Urinary bladder (tissue), 4 donors: Measurements from ENCODE around the gene SPIRE2. TPM values are rescaled to one million over a fixed set of nuclear protein-coding genes. Genes with fewer than 3 reads are reported as not detected.

Source experiments
- DNase-seq: peaks from one replicate; pipeline ENCODE4 v3.0.0-alpha.2; 2015; ENCODE audit errors: extremely low spot score
- H3K27ac ChIP-seq: one replicate; pipeline ENCODE4 v1.5.1; 2013; ENCODE audit warnings: low read depth, mild to moderate bottlenecking, moderate library complexity
- H3K36me3 ChIP-seq: one replicate; pipeline ENCODE4 v1.6.1; 2013; ENCODE audit warnings: mild to moderate bottlenecking, moderate library complexity; ENCODE audit not compliant: insufficient read depth
- H3K4me1 ChIP-seq: one replicate; pipeline ENCODE4 v1.6.1; 2013; ENCODE audit warnings: mild to moderate bottlenecking, moderate library complexity; ENCODE audit not compliant: insufficient read depth
- H3K4me3 ChIP-seq: one replicate; pipeline ENCODE4 v1.5.1; 2013; ENCODE audit warnings: low read depth, low read length
- WGBS: extraction: QIAGEN DNeasy Blood & Tissue Kit; methylation state at CpG from one replicate; pipeline ENCODE4 v1.1.7; 2013; 5-methylcytosine and 5-hydroxymethylcytosine counted together
- polyA plus RNA-seq: library from polyadenylated mRNA; stranded (reverse); fragments of 200-250 nt; gene quantifications from one replicate; pipeline ENCODE4 v1.2.3, GENCODE V29; 2013
- total RNA-seq: library from RNA; depleted of rRNA; stranded (reverse); fragments of >200 nt; gene quantifications from one replicate; pipeline ENCODE4 v1.2.3, GENCODE V29; 2014
- donor health status: healthy with polysubstance abuse.
- donor health status: healthy.

Gene SPIRE2
- total and polyA plus RNA-seq, 2 donors = 5.4 to 6.4 TPM

DNA sequence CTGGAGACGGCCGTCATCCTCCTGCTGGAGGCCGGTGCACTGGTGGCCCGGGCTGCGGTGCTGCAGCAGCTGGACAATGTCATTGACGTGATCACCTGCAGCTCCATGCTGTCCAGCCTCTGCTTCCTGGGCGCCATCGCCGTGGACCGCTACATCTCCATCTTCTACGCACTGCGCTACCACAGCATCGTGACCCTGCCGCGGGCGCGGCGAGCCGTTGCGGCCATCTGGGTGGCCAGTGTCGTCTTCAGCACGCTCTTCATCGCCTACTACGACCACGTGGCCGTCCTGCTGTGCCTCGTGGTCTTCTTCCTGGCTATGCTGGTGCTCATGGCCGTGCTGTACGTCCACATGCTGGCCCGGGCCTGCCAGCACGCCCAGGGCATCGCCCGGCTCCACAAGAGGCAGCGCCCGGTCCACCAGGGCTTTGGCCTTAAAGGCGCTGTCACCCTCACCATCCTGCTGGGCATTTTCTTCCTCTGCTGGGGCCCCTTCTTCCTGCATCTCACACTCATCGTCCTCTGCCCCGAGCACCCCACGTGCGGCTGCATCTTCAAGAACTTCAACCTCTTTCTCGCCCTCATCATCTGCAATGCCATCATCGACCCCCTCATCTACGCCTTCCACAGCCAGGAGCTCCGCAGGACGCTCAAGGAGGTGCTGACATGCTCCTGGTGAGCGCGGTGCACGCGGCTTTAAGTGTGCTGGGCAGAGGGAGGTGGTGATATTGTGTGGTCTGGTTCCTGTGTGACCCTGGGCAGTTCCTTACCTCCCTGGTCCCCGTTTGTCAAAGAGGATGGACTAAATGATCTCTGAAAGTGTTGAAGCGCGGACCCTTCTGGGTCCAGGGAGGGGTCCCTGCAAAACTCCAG lies 91.5 kb downstream of the SPIRE2 start:
- H3K4me3 ChIP-seq = no peak overlapping the region
- no peaks in the 10 kb centered on the region for H3K36me3 ChIP-seq
- no peak overlapping the region for H3K27ac ChIP-seq
- no peak for DNase-seq
- 90% methylated on average over 52 of the region's 52 CpGs for WGBS
- no peaks in the 10 kb centered on the region for H3K4me1 ChIP-seq

DNA sequence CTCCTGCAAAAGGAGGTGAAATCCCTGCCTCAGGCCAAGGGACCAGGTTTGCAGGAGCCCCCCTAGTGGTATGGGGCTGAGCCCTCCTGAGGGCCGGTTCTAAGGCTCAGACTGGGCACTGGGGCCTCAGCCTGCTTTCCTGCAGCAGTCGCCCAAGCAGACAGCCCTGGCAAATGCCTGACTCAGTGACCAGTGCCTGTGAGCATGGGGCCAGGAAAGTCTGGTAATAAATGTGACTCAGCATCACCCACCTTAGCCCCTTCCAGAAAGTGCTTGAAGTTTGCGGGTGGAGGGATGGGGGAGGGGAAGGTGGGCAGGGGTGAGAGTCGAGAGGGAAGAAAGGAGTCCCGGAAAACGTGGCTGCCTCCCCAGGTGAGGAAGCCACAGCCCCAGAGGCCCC lies 92.4 kb downstream of the SPIRE2 start:
- Histone ChIP-seq H3K36me3 (no peaks in the 10 kb centered on the region), H3K4me3 (no peak overlapping the region), H3K4me1 (no peaks in the 10 kb centered on the region), H3K27ac (no peak overlapping the region)
- 45% methylated on average over 6 of the region's 6 CpGs for WGBS
- no peak for DNase-seq

Other genes with a start within 250 kb of the SPIRE2 start
- 0.58 TPM for gene DPEP1, start 214.8 kb upstream of the SPIRE2 start, total RNA-seq
- gene DPEP1, start 214.8 kb upstream of the SPIRE2 start, polyA plus RNA-seq = 0.41 TPM
- gene CHMP1A, start 170.8 kb upstream of the SPIRE2 start, total RNA-seq = 27.9 TPM
- gene CHMP1A, start 170.8 kb upstream of the SPIRE2 start, polyA plus RNA-seq = 85.7 TPM
- gene SPATA33, start 170.6 kb upstream of the SPIRE2 start, total RNA-seq = 3.3 TPM
- gene SPATA33, start 170.6 kb upstream of the SPIRE2 start, polyA plus RNA-seq = 5.2 TPM
- 31.9 TPM for gene CDK10, start 141.8 kb upstream of the SPIRE2 start, total RNA-seq
- gene CDK10, start 141.8 kb upstream of the SPIRE2 start, polyA plus RNA-seq = 58.5 TPM
- gene SPATA2L, start 126.8 kb upstream of the SPIRE2 start, total RNA-seq = 5.2 TPM
- 10.8 TPM for gene SPATA2L, start 126.8 kb upstream of the SPIRE2 start, polyA plus RNA-seq
- gene VPS9D1, start 107.6 kb upstream of the SPIRE2 start, total RNA-seq = 5.7 TPM
- 11.0 TPM for gene VPS9D1, start 107.6 kb upstream of the SPIRE2 start, polyA plus RNA-seq
- 17.9 TPM for gene ZNF276, start 106.9 kb upstream of the SPIRE2 start, total RNA-seq
- 19.6 TPM for gene ZNF276, start 106.9 kb upstream of the SPIRE2 start, polyA plus RNA-seq
- 9.6 TPM for gene FANCA, start 11.8 kb upstream of the SPIRE2 start, total RNA-seq
- 1.7 TPM for gene FANCA, start 11.8 kb upstream of the SPIRE2 start, polyA plus RNA-seq
- 107 TPM for gene TCF25, start 45.1 kb downstream of the SPIRE2 start, total RNA-seq
- 128 TPM for gene TCF25, start 45.1 kb downstream of the SPIRE2 start, polyA plus RNA-seq
- 3.8 TPM for gene MC1R, start 90.4 kb downstream of the SPIRE2 start, total RNA-seq
- gene MC1R, start 90.4 kb downstream of the SPIRE2 start, polyA plus RNA-seq = 7.0 TPM
- 28.0 TPM for gene TUBB3, start 94.9 kb downstream of the SPIRE2 start, total RNA-seq
- gene TUBB3, start 94.9 kb downstream of the SPIRE2 start, polyA plus RNA-seq = 16.1 TPM
- gene DEF8, start 120.3 kb downstream of the SPIRE2 start, total RNA-seq = 27.5 TPM
- 84.4 TPM for gene DEF8, start 120.3 kb downstream of the SPIRE2 start, polyA plus RNA-seq
- gene DBNDD1, start 191.0 kb downstream of the SPIRE2 start, total RNA-seq = 0.26 TPM
- 1.4 TPM for gene DBNDD1, start 191.0 kb downstream of the SPIRE2 start, polyA plus RNA-seq
- gene PRDM7, start 248.9 kb downstream of the SPIRE2 start, total RNA-seq = not detected
- gene PRDM7, start 248.9 kb downstream of the SPIRE2 start, polyA plus RNA-seq = not detected